Measurements from ENCODE around the gene UCHL3. TPM values are rescaled to one million over a fixed set of nuclear protein-coding genes. Genes with fewer than 3 reads are reported as not detected.

Gene UCHL3
- total RNA-seq, 1 experiment from 2014 or later: 50.8 TPM

GRCh38 chr13:75533861-75534260 is 15.7 kb upstream of the UCHL3 start:
- H4K91ac ChIP-seq (ENCODE audit: insufficient read length, low read depth, low read length): no peak overlapping the region
- H3K27ac ChIP-seq (ENCODE audit: insufficient read length, low read depth, low read length): no peak overlapping the region
- H2BK20ac ChIP-seq (ENCODE audit: low read depth, low read length, poor library complexity, severe bottlenecking): no peak overlapping the region
- H4K5ac ChIP-seq (ENCODE audit: insufficient read length, low read depth, low read length): no peak overlapping the region
- DNase-seq: no peak
- no peak overlapping the region for H2AK5ac ChIP-seq (ENCODE audit: insufficient read length, low read length)
- H3K18ac ChIP-seq (ENCODE audit: insufficient read length, low read depth, low read length): no peak overlapping the region
- no peak overlapping the region for H2BK12ac ChIP-seq (ENCODE audit: insufficient read length, low read depth, low read length)
- no peak overlapping the region for H3K4me2 ChIP-seq (ENCODE audit: insufficient read depth, insufficient read length, low read length)
- Mint-ChIP-seq H3K27ac (no peak overlapping the region), H3K4me1 (peaks cover 26 to 38% of the 10 kb centered on the region in 2 experiments), H3K36me3 (ENCODE audit: insufficient read depth in 1 of 3, low read depth in 3 of 3) (peaks cover 20 to 44% (median 37%) of the 10 kb centered on the region in 3 experiments; a peak in 6 of 7 replicates), H3K9me3 (peaks cover 1 to 5% of the 10 kb centered on the region in 2 experiments), H3K4me3 (no peak overlapping the region), H3K27me3 (ENCODE audit: low read depth) (no peaks in the 10 kb centered on the region)
- H2AFZ ChIP-seq (ENCODE audit: low read length): no peak overlapping the region
- H2BK120ac ChIP-seq (ENCODE audit: low read depth, low read length, poor library complexity, severe bottlenecking): no peak overlapping the region
- H3T11ph ChIP-seq (ENCODE audit: low read length): no peak overlapping the region
- no peak overlapping the region for H3K9ac ChIP-seq (ENCODE audit: extremely low read depth, insufficient read length, low read length)
- H2BK5ac ChIP-seq (ENCODE audit: insufficient read length, low read length): no peak overlapping the region
- no CpG with 5 or more reads among the region's 1 CpG for WGBS (ENCODE audit: extremely low coverage, insufficient read length, low lambda C conversion rate)
- no peaks in the 10 kb centered on the region; the same call in 1 of the 2 replicates for H3K4me1 ChIP-seq (ENCODE audit: insufficient read depth, low read length)
- no peak overlapping the region for H3K4ac ChIP-seq (ENCODE audit: low read depth, low read length)
- H3K79me1 ChIP-seq (ENCODE audit: insufficient read depth, low read depth, low read length, poor library complexity, severe bottlenecking): peaks cover 4% of the 10 kb centered on the region
- H4K8ac ChIP-seq (replicated peaks; ENCODE audit: insufficient read length, low read depth, low read length): no peak overlapping the region
- H3K9me3 ChIP-seq (ENCODE audit: control insufficient read depth, low read depth, low read length): no peaks in the 10 kb centered on the region
- no peak overlapping the region for H3K23ac ChIP-seq (ENCODE audit: insufficient read length, low read depth, low read length)
- H2BK15ac ChIP-seq (ENCODE audit: low read depth, low read length): no peak overlapping the region
- TF ChIP-seq CTCF (conservative IDR thresholded peaks at IDR 0.05): no peak
- no peaks in the 10 kb centered on the region for H3K27me3 ChIP-seq (ENCODE audit: insufficient read depth, low read length)
- H3K14ac ChIP-seq (ENCODE audit: insufficient read depth, low read length): no peak overlapping the region
- H3K79me2 ChIP-seq (ENCODE audit: insufficient read depth, low read length): peaks cover 3% of the 10 kb centered on the region; the same call in 1 of the 2 replicates
- no peak overlapping the region for H3K56ac ChIP-seq (ENCODE audit: insufficient read length, low read depth, low read length)
- H4K20me1 ChIP-seq (ENCODE audit: control insufficient read depth, insufficient read depth, insufficient read length): no peaks in the 10 kb centered on the region
- peaks cover 2% of the 10 kb centered on the region for H3K23me2 ChIP-seq (ENCODE audit: insufficient read length, low read depth, low read length, poor library complexity, severe bottlenecking)

Measured in H9 (cell line).